Coronary artery (tissue), 2 donors: ENCODE results near the gene PAOX.

ENCODE experiments used
- DNase-seq: peaks from one replicate; pipeline ENCODE4 v3.0.0-alpha.2; 2017; ENCODE audit warnings: low spot score
- H3K27ac ChIP-seq, 2 donors: fragments of 200-600 bp; sonication (generic); one replicate each; pipeline ENCODE4 v1.5.1; 2016 to 2019
- H3K4me3 ChIP-seq: fragments of 200-600 bp; sonication (generic); 2 replicates; pipeline ENCODE4 v1.5.1; 2016; ENCODE audit warnings: mild to moderate bottlenecking, moderate library complexity
- TF ChIP-seq, protein P1 (sequence below): fragments of 200-600 bp; sonication (generic); IDR thresholded peaks from one replicate; pipeline ENCODE4 v1.5.1; 2019; ENCODE audit warnings: antibody characterized with exemption

The PAOX gene

DNA sequence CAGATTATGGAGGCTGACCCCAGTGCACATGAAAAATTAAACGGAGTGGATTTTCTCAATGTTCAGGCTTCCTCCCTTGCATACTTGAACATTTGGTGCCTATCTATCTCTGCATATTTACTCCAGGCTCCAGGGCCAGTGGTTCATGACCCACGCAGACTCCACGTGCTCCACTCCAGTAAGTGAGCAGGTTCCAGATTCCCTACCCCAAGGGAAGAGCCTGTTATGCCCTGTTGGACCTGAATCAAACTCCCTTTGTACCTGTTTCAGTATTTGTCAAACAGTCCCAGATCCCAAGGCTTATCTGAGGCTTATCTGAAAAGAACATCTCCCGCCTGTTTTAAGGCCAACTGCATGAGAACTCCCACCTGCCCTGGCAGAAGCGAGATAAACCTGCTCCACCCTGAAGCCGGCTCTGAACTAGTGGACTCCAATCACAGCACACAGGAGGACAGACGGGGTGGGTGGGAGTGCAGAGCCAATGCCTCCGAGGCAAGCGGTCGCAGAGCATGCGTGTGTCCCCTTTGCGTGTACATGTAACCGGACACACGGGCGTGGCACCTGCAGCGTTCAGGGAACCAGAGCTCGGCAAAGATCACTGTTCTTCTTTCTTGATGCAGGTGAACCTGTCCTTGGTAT lies 19.0 kb upstream of the PAOX start:
- Histone ChIP-seq H3K27ac (no peak overlapping the region), H3K4me3 (no peak overlapping the region)
- no peak for DNase-seq
- TF ChIP-seq, protein P1, sequence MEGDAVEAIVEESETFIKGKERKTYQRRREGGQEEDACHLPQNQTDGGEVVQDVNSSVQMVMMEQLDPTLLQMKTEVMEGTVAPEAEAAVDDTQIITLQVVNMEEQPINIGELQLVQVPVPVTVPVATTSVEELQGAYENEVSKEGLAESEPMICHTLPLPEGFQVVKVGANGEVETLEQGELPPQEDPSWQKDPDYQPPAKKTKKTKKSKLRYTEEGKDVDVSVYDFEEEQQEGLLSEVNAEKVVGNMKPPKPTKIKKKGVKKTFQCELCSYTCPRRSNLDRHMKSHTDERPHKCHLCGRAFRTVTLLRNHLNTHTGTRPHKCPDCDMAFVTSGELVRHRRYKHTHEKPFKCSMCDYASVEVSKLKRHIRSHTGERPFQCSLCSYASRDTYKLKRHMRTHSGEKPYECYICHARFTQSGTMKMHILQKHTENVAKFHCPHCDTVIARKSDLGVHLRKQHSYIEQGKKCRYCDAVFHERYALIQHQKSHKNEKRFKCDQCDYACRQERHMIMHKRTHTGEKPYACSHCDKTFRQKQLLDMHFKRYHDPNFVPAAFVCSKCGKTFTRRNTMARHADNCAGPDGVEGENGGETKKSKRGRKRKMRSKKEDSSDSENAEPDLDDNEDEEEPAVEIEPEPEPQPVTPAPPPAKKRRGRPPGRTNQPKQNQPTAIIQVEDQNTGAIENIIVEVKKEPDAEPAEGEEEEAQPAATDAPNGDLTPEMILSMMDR = no peak

DNA sequence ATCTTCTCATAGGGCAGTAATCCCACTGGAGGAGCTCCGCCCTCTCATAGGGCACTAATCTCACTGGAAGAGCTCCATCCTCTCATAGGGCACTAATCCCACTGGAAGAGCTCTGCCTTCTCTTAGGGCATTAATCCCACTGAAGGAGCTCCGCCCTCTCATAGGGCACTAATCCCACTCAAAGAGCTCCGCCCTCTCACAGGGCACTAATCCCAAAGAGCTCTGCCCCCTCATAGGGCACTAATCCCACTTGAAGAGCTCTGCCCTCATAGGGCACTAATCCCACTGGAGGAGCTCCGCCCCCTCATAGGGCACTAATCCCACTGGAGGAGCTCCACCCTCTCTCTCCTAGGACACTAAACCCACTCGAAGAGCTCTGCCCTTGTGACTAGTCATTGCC lies 17.8 kb upstream of the PAOX start:
- DNase-seq = no peak
- Histone ChIP-seq H3K4me3 (no peak overlapping the region), H3K27ac (no peak overlapping the region)
- TF ChIP-seq, protein P1 = no peak

DNA sequence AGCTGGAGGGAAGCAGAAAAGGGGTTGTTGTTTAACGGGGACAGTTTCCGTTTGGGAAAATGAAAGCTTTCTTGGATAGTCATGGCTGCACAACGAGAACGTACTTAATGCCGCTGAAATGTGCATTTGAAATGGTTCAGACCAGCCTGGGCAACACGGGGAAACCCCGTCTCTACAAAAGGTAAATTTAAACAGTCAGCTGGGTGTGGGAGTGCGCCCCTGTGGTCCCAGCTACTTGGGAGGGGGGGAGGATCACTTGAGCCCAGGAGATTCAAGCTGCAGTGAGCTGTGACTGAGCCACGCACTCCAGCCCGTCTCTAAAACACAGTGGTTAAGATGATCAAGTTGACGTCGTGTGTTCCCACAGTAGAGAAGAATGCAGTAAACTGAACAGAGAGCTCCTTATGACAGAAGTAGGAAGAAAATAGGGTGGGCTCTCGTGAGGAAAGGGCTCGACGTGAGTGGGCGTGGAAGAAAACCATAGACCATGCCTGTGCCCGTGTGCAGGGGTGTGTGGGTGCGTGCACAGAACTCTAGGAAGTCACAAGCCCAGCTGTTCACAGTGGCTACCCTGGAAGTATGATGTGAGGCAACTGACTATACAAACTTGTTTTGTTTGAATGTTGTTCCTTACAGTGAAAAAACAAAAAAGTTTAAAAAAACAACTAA lies 17.2 kb upstream of the PAOX start:
- Histone ChIP-seq H3K27ac (no peak overlapping the region), H3K4me3 (no peak overlapping the region)
- TF ChIP-seq, protein P1 = no peak
- no peak for DNase-seq

DNA sequence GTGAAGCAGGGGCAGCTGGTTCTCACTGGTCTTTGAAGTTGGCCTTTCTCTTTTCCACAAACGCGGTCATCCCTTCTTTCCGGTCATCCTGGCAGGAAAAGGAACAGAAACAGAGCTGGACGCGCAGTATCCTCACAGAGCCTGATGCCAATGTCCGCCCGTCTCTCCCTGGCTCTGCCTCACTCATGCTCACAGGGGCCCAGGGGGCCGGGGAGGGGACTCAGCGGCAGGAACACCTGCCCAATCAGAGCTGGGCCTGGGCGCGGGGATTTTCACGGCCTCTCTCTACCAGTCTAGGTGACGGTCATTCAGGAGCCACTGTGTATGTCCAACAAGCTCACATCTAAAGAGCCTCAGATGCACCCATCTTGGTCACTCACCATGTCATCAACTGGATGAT lies 16.2 kb upstream of the PAOX start:
- Histone ChIP-seq H3K4me3 (no peak overlapping the region), H3K27ac (no peak overlapping the region)
- TF ChIP-seq, protein P1 = no peak
- no peak for DNase-seq

DNA sequence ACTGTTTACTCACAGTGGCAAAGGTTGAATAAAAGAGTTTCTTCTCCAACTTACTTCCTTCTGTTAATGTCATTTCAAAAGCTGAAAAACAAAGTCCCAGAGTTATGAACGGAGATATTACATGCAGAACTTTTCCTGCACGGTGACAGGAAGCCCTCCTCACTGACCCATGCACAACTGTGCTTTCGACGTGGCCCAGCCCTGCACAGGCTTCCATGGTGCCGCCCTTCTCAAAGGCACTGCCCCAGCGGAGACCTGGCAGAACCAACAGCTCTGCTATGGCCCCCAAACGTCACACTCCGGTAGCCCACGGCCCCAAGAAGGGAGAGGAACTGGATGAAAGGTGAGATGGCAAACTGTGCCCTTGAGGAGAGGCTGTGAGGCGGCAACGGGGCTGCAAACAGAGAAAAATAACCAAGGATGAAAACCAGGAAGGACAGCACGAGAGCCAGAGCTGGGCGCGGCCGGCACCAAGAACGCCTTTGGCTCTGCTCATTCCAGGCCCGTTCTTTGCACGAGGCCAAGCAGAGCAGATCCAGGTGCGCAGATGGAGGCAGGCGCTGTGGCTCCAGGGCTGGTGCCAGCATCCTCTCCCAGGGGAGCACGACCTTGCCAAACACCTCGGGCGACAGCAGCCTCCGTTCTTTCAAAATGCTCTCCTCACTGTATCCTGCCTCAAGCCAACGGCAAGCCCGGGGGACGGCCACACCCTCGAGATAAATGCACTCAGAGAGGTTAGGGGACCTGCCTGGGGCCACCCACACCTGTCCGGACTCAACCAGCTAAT lies 14.2 kb upstream of the PAOX start:
- Histone ChIP-seq H3K27ac (no peak overlapping the region), H3K4me3 (no peak overlapping the region)
- TF ChIP-seq, protein P1 = no peak
- no peak for DNase-seq

DNA sequence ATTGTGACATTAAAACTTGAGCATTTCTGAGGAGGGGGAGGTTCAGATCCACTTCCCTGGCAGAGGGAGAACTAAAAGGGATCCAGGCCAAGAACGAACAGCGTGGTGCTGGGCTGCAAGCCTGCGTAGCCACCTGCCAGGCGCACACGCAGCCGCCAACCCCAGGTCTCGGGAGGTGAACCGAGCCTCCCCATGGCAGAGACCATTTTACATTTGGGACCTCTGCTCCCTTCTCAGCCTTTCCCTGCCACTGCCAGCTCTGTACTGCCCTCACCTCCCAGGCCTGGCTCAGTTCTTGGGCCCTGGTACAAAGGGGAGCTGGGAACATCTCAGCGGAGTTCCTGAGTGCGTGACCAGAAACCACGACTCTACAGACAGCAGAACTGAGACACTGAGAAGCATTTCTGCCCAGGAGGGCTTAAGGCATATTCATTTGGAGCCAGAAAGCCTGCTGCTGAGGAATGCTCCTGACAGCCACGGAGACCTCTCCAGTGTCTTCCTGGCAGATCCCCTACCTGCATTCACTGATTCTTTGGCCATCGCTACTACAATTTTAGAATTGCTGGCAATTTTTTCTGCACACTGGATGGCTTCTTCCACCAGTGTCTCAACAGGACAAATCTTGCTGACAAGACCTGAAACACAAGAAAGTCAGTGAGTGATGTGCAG lies 13.5 kb upstream of the PAOX start:
- DNase-seq = no peak
- TF ChIP-seq, protein P1 = no peak
- H3K4me3 ChIP-seq = no peak overlapping the region
- H3K27ac ChIP-seq = no peak overlapping the region
